Glutamatergic neuron (in vitro differentiated cells): ENCODE measurements around the gene B3GAT1. TPM values are rescaled to one million over a fixed set of nuclear protein-coding genes. Genes with fewer than 3 reads are reported as not detected.
"Not testable (repeated sequence)": the region's sequence is repeated elsewhere in the genome, so short reads cannot be mapped to it uniquely, and the experiment has no call there.

Experiments
- DNase-seq: peaks from one replicate; pipeline ENCODE4 v3.0.0; 2022
- H3K27ac Mint-ChIP-seq: one replicate; pipeline ENCODE4 v1.8.0; 2020; ENCODE audit warnings: mild to moderate bottlenecking, mixed read lengths, inconsistent platforms; ENCODE audit not compliant: unreplicated experiment
- H3K27me3 Mint-ChIP-seq: one replicate; pipeline ENCODE4 v1.8.0; 2020; ENCODE audit warnings: mild to moderate bottlenecking, moderate library complexity, mixed read lengths, inconsistent platforms; ENCODE audit not compliant: unreplicated experiment
- H3K36me3 Mint-ChIP-seq: one replicate; pipeline ENCODE4 v1.8.0; 2020; ENCODE audit warnings: mild to moderate bottlenecking, mixed read lengths, inconsistent platforms; ENCODE audit not compliant: unreplicated experiment
- H3K4me1 Mint-ChIP-seq: one replicate; pipeline ENCODE4 v1.8.0; 2020; ENCODE audit warnings: mild to moderate bottlenecking, low read depth, mixed read lengths, inconsistent platforms; ENCODE audit not compliant: unreplicated experiment
- H3K4me3 Mint-ChIP-seq: one replicate; pipeline ENCODE4 v1.8.0; 2020; ENCODE audit warnings: mild to moderate bottlenecking, mixed read lengths, inconsistent platforms; ENCODE audit not compliant: unreplicated experiment
- H3K9me3 Mint-ChIP-seq: one replicate; pipeline ENCODE4 v1.8.0; 2020; ENCODE audit warnings: mild to moderate bottlenecking, moderate library complexity, mixed read lengths, inconsistent platforms; ENCODE audit not compliant: unreplicated experiment
- CTCF ChIP-seq: fragments of 200-600 bp; sonication (generic); IDR thresholded peaks from one replicate; pipeline ENCODE4 v1.5.0; 2021; ENCODE audit not compliant: partially characterized antibody, unreplicated experiment
- total RNA-seq: library from RNA; stranded (reverse); fragmentation: NEBNext Ultra II Directional; extraction: Animal tissue kit (Norgen Biotek cat#: 25700); gene quantifications from one replicate; pipeline ENCODE4 v1.2.1, GENCODE V29; 2021; ENCODE audit not compliant: unreplicated experiment

The B3GAT1 gene
- total RNA-seq, 1 donor from 2014 or later = 240 TPM

DNA sequence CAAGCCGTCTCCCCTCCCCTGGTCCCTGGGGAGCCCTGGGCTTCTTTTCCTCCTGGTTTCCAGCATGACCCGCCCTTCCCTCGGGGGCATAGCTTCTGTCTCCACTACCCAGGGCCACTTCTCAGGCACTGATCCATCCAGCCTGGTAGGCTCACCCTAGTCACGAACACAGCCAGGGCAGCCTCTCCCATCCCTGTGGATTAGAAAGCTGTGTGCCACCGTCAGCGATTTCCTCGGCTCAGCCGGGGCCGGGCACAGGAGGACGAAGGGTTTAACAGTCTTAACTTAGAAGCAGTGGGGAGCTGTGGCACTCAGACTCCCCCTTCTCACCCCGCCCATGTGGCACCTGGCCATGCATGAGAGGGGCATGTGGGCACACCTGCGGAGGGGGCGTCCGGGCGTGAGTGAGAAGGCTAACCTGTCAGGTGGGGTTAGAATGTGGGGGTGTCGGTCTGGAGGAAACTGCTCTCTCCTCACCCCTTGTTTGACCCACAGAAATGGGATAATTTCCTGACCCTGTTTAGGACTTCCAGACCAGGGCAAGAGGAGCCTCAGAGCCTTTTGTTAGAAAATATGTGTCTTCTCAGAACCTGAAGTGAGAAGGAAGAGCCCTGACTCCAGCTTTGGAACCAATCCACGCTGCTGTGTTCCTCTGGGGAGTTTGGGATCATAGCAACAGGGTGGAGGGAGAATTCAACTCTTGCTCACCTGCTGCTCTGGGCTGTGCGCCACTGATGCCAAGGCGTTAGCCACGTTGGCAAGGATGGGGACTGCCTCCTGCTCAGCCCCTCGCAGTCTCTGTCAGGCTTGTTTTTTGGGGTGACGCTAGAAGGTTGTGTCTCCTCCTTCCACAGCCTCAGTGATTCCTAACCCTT lies 65.7 kb downstream of the B3GAT1 start:
- no peak for TF ChIP-seq CTCF
- H3K4me1 Mint-ChIP-seq = peaks cover 2% of the 10 kb centered on the region
- no peak overlapping the region for H3K27ac Mint-ChIP-seq
- no peak overlapping the region for H3K4me3 Mint-ChIP-seq
- no peak for DNase-seq
- peaks cover 6% of the 10 kb centered on the region for H3K27me3 Mint-ChIP-seq
- no peaks in the 10 kb centered on the region for H3K9me3 Mint-ChIP-seq
- no peaks in the 10 kb centered on the region for H3K36me3 Mint-ChIP-seq

DNA sequence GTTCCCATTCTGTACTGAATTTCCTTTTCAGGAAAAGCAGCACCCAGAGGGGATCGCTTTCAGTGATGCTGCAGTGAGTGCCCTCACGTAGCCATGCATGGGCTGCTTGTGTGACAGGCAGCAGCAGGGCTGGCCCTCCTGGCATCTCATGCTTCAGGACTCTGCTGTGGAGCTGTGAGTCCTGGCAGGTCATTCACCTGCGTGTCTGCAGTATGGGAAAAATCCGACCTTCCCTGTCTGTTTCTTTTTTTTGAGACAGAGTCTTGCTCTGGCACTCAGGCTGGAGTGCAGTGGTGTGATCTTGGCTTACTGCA lies 66.8 kb downstream of the B3GAT1 start:
- no peaks in the 10 kb centered on the region for H3K9me3 Mint-ChIP-seq
- H3K4me1 Mint-ChIP-seq = peaks cover 4% of the 10 kb centered on the region
- peaks cover 6% of the 10 kb centered on the region for H3K27me3 Mint-ChIP-seq
- no peak overlapping the region for H3K4me3 Mint-ChIP-seq
- no peak for TF ChIP-seq CTCF
- no peaks in the 10 kb centered on the region for H3K36me3 Mint-ChIP-seq
- no peak overlapping the region for H3K27ac Mint-ChIP-seq
- no peak for DNase-seq

- not testable (repeated sequence) for H3K27me3 Mint-ChIP-seq, H3K4me3 Mint-ChIP-seq, H3K9me3 Mint-ChIP-seq, H3K27ac Mint-ChIP-seq, H3K4me1 Mint-ChIP-seq, DNase-seq, H3K36me3 Mint-ChIP-seq
Measured at GRCh38 chr11:134344497-134345236, 67.4 kb downstream of the B3GAT1 start.

DNA sequence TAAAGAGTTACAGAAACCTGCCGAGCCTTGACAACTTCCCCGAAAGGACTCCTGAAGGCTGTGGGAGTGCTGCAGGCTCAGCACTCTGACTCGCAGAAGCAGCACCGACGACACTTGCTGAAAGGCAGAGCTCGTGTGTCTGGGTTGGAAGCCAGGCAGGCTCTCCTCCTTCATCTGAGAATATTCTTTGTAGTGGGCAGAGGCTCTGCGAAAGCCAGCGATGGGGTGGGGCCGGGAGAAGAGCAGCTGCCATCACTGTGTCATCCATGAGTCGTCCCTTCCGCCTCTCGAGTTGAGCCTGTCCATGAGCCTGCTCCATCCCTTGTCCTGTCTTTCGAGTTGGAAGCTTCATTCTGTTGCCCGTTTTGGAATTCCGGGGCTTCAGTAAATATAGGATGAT lies 68.4 kb downstream of the B3GAT1 start:
- no peaks in the 10 kb centered on the region for H3K9me3 Mint-ChIP-seq
- no peak overlapping the region for H3K4me3 Mint-ChIP-seq
- peaks cover 6% of the 10 kb centered on the region for H3K27me3 Mint-ChIP-seq
- peaks cover 4% of the 10 kb centered on the region for H3K4me1 Mint-ChIP-seq
- no peak overlapping the region for H3K27ac Mint-ChIP-seq
- no peak for TF ChIP-seq CTCF
- no peak for DNase-seq
- no peaks in the 10 kb centered on the region for H3K36me3 Mint-ChIP-seq

GRCh38 chr11:134342572-134343340 lies 69.3 kb downstream of the B3GAT1 start:
- no peak for TF ChIP-seq CTCF
- peaks cover 6% of the 10 kb centered on the region for H3K27me3 Mint-ChIP-seq
- H3K4me1 Mint-ChIP-seq = peaks cover 4% of the 10 kb centered on the region
- H3K27ac Mint-ChIP-seq = no peak overlapping the region
- DNase-seq = no peak
- H3K4me3 Mint-ChIP-seq = no peak overlapping the region
- H3K36me3 Mint-ChIP-seq = no peaks in the 10 kb centered on the region
- H3K9me3 Mint-ChIP-seq = no peaks in the 10 kb centered on the region
